ENCODE data around the gene PRKCB.
"Not testable (repeated sequence)": the region's sequence is repeated elsewhere in the genome, so short reads cannot be mapped to it uniquely, and the experiment has no call there.

Gene PRKCB

GRCh38 chr16:24022797-24023196 lies 187.0 kb downstream of the PRKCB start:
- Histone ChIP-seq H3K9me3 (ENCODE audit: severe bottlenecking) (no peaks in the 10 kb centered on the region), H3K27ac (ENCODE audit: poor library complexity, severe bottlenecking) (no peak overlapping the region), H3K4me3 (ENCODE audit: severe bottlenecking) (no peak overlapping the region), H3K27me3 (ENCODE audit: insufficient read depth, poor library complexity, severe bottlenecking) (no peaks in the 10 kb centered on the region), H3K36me3 (ENCODE audit: low read depth) (no peaks in the 10 kb centered on the region), H3K4me1 (ENCODE audit: insufficient read depth, poor library complexity, severe bottlenecking) (no peaks in the 10 kb centered on the region)
- TF ChIP-seq, protein P1, sequence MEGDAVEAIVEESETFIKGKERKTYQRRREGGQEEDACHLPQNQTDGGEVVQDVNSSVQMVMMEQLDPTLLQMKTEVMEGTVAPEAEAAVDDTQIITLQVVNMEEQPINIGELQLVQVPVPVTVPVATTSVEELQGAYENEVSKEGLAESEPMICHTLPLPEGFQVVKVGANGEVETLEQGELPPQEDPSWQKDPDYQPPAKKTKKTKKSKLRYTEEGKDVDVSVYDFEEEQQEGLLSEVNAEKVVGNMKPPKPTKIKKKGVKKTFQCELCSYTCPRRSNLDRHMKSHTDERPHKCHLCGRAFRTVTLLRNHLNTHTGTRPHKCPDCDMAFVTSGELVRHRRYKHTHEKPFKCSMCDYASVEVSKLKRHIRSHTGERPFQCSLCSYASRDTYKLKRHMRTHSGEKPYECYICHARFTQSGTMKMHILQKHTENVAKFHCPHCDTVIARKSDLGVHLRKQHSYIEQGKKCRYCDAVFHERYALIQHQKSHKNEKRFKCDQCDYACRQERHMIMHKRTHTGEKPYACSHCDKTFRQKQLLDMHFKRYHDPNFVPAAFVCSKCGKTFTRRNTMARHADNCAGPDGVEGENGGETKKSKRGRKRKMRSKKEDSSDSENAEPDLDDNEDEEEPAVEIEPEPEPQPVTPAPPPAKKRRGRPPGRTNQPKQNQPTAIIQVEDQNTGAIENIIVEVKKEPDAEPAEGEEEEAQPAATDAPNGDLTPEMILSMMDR (IDR thresholded peaks at IDR 0.05; ENCODE audit: poor library complexity, severe bottlenecking) = no peak
- DNase-seq (ENCODE audit: low spot score) = no peak
- no peak for ATAC-seq (ENCODE audit: low read depth)

DNA sequence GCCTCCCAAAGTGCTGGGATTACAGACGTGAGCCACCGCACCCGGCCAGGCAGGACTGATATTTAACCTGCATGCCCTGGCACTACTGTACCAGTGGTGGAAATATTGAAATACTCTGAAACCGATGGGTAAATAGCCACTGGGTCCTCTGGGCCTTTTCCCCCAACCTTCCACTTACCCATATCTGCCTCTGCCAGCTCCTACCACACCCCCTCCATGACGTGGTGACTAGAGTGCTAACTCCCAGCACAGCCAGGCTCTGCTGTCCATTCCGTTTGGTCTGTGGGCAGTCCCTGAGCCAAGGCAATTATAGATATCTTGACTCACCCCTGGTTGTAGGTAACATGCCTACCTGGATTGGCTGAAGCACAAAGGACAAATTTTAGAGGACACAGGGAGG lies 187.8 kb downstream of the PRKCB start:
- no peaks in the 10 kb centered on the region for H3K9me3 ChIP-seq (ENCODE audit: severe bottlenecking)
- no peaks in the 10 kb centered on the region for H3K27me3 ChIP-seq (ENCODE audit: insufficient read depth, poor library complexity, severe bottlenecking)
- DNase-seq (ENCODE audit: low spot score) (no peak), ATAC-seq (ENCODE audit: low read depth) (no peak)
- TF ChIP-seq, protein P1 (IDR thresholded peaks at IDR 0.05; ENCODE audit: poor library complexity, severe bottlenecking) = no peak
- no peak overlapping the region for H3K4me3 ChIP-seq (ENCODE audit: severe bottlenecking)
- H3K36me3 ChIP-seq (ENCODE audit: low read depth) = no peaks in the 10 kb centered on the region
- H3K27ac ChIP-seq (ENCODE audit: poor library complexity, severe bottlenecking) = no peak overlapping the region
- H3K4me1 ChIP-seq (ENCODE audit: insufficient read depth, poor library complexity, severe bottlenecking) = no peaks in the 10 kb centered on the region

GRCh38 chr16:24024971-24025370 lies 189.2 kb downstream of the PRKCB start:
- H3K27ac ChIP-seq (ENCODE audit: poor library complexity, severe bottlenecking) = no peak overlapping the region
- no peak for ATAC-seq (ENCODE audit: low read depth)
- TF ChIP-seq, protein P1 (IDR thresholded peaks at IDR 0.05; ENCODE audit: poor library complexity, severe bottlenecking) = no peak

DNA sequence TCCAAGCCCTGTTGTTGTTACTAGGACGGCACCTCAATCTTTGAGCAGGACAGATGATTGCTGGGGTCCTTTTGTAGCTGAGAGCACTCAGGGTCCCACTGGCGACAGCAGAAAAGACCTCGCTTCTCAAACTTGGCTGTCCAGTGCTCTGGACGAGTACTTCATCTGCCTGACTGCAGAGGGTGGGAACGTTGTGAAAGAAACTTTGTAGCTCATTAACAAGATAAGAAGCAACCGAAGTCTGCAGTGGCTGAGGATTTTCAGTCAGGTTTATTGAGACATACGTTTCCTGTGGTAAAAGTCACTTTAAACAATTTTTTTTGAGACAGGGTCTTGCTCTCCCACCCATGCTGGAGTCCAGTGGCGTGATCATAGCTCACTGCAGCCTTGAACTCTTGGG lies 191.7 kb downstream of the PRKCB start:
- Histone ChIP-seq H3K9me3 (ENCODE audit: severe bottlenecking) (no peaks in the 10 kb centered on the region), H3K4me3 (ENCODE audit: severe bottlenecking) (no peak overlapping the region), H3K4me1 (ENCODE audit: insufficient read depth, poor library complexity, severe bottlenecking) (no peaks in the 10 kb centered on the region), H3K36me3 (ENCODE audit: low read depth) (no peaks in the 10 kb centered on the region), H3K27me3 (ENCODE audit: insufficient read depth, poor library complexity, severe bottlenecking) (no peaks in the 10 kb centered on the region), H3K27ac (ENCODE audit: poor library complexity, severe bottlenecking) (no peak overlapping the region)
- TF ChIP-seq, protein P1 (IDR thresholded peaks at IDR 0.05; ENCODE audit: poor library complexity, severe bottlenecking) = no peak
- ATAC-seq (ENCODE audit: low read depth) = no peak
- DNase-seq (ENCODE audit: low spot score) = no peak

More at GRCh38 chr16:24024971-24025370, 189.2 kb downstream of the PRKCB start:
- no peaks in the 10 kb centered on the region for H3K27me3 ChIP-seq (ENCODE audit: insufficient read depth, poor library complexity, severe bottlenecking)
- DNase-seq (ENCODE audit: low spot score) = no peak
- no peaks in the 10 kb centered on the region for H3K9me3 ChIP-seq (ENCODE audit: severe bottlenecking)
- no peaks in the 10 kb centered on the region for H3K4me1 ChIP-seq (ENCODE audit: insufficient read depth, poor library complexity, severe bottlenecking)
- no peaks in the 10 kb centered on the region for H3K36me3 ChIP-seq (ENCODE audit: low read depth)
- H3K4me3 ChIP-seq (ENCODE audit: severe bottlenecking) = no peak overlapping the region

- ATAC-seq (ENCODE audit: low read depth); DNase-seq (ENCODE audit: low spot score); H3K9me3 ChIP-seq (ENCODE audit: severe bottlenecking); H3K4me1 ChIP-seq (ENCODE audit: insufficient read depth, poor library complexity, severe bottlenecking); H3K27ac ChIP-seq (ENCODE audit: poor library complexity, severe bottlenecking); H3K4me3 ChIP-seq (ENCODE audit: severe bottlenecking); H3K36me3 ChIP-seq (ENCODE audit: low read depth); H3K27me3 ChIP-seq (ENCODE audit: insufficient read depth, poor library complexity, severe bottlenecking): not testable (repeated sequence)
Measured at GRCh38 chr16:24029841-24030240, 194.1 kb downstream of the PRKCB start.

Measured in RWPE2 (cell line).